Measurements from ENCODE around the gene P2RY8.

P2RY8 gene

DNA sequence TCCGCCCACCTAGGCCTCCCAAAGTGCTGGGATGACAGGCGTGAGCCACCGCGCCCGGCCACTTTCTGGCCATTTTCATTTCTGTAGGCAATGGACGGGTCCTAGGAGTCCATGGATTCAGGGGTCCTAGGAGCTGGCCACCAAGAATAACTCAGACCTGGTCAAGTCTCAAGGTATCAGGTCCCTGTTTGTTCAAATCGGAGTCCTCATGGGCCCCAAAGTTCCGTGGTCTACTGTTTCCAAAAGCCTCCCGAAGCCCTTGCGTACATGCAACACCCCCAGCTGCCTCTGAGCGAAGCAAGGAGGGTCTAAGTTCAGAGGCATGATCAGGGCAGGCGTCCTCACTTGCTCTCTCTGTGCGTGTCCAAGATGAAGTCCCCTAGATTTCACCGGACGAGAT lies 30.1 kb downstream of the P2RY8 start:
- no peak for TF ChIP-seq CREB1 (IDR thresholded peaks at IDR 0.05; ENCODE audit: low read depth)

DNA sequence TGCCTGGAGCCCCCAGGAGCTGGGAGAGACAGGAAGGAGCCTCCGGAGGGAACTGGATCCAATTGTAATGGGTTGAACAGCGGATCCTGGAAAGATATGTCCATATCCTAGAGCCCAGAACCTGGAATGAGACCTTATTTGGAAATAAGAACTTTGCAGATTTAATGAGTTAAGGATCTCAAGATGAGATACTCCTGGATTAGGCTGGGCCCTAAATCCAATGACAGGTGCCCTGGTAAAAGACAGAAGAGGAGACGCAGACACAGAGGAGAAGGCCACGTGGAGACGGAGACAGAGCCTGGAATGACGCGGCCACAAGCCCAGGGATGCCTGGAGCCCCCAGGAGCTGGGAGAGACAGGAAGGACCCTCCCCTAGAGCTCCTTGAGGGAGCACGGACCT lies 34.1 kb downstream of the P2RY8 start:
- no peak for TF ChIP-seq TAF1 (IDR thresholded peaks at IDR 0.05; ENCODE audit: low read depth)

DNA sequence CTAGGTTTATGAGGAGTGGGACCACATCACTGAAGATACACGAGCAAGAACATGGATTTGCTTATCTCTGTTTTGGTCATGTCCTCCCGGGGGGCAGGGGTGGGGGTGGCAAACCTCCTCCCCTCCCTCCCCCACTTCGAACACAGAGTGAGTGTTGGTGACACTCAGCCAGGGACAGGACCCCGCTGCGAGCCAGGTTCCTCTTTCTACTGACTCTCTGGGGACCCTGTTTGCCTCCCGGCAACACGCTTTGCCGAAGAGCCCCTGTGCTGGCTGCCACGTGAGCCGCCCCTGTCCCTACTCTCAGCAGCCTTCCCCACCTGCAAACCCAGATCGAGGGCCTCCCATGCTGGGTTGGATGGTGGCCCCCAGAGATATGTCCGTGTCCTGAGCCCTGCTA lies 34.7 kb downstream of the P2RY8 start:
- TF ChIP-seq TCF12 (IDR thresholded peaks at IDR 0.05; ENCODE audit: low read depth) = no peak

DNA sequence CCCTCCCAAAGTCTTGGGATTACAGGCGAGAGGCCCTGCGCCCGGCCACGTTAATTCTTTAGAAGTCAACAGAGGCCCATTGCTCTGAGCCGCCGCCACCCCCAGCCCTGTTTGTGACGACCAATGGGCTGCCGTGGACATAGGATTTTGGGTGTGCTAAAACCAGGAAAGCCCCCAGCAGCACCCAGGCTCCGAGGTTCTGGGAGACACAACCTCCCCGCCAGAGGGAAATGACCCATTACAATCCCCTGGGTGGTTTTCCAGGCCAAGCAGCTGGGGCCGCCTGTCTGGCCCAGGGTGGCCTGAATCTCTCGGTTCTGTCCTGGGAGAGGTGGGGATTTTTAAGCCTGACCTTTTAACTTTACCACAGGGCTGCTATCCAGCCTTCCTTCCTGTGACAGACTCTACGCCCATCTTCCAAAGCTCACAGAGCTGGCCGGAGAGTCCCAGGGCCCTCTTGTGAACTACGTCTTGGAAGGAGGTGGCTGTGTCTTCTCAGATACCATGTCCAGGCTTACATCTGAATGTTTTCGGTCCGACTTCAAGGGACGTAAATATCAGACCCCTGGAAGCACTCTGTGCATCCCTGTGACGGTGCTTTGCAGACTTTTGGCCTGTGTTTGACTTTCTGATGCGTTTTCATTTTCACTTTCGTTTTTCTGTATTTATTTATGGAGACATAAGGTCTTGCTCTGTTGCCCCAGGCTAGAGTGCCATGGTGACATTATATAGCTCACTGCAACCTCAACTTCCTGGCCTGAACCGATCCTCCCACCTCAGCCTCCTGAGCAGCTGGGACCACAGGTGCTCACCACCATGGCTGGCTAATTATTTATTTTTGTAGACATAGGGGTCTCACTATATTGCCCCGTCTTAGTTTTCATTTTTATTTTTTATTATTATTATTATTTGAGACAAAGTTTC lies 36.0 kb downstream of the P2RY8 start:
- TF ChIP-seq NFIC (IDR thresholded peaks at IDR 0.05) (no peak), YY1 (IDR thresholded peaks at IDR 0.05; ENCODE audit: low read depth) (no peak), TCF12 (IDR thresholded peaks at IDR 0.05; ENCODE audit: low read depth) (no peak), TEAD4 (IDR thresholded peaks at IDR 0.05) (no peak), RAD21 (IDR thresholded peaks at IDR 0.05; ENCODE audit: low read depth) (no peak)

DNA sequence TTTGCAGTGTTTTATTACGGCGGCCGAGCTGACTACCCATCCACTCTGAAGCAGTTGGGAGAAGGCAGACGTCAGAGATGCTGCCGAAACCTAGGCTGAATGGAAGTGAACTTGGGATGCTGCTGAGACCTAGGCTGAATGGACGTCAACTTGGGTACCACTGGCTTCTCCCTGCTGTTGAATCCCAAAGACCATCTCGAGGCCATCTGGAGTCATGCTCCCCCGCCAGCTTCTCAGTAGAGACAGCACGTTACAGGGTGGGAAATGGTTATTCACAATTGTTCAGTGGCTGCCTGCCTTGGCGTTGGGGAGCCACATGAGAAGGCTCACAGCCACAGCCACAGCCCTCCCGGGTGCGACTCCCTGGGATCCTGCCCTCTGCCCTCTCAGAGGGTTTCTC lies 40.9 kb downstream of the P2RY8 start:
- TF ChIP-seq, protein P1, sequence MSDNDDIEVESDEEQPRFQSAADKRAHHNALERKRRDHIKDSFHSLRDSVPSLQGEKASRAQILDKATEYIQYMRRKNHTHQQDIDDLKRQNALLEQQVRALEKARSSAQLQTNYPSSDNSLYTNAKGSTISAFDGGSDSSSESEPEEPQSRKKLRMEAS (IDR thresholded peaks at IDR 0.05) = no peak
- no peak for TF ChIP-seq FOXM1 (IDR thresholded peaks at IDR 0.05; ENCODE audit: borderline replicate concordance, low read depth)
- TF ChIP-seq RAD21 (IDR thresholded peaks at IDR 0.05; ENCODE audit: low read depth) = no peak
- no peak for TF ChIP-seq EGR1 (IDR thresholded peaks at IDR 0.05)
- no peak for TF ChIP-seq TAF1 (IDR thresholded peaks at IDR 0.05; ENCODE audit: low read depth)
- TF ChIP-seq, protein P2, sequence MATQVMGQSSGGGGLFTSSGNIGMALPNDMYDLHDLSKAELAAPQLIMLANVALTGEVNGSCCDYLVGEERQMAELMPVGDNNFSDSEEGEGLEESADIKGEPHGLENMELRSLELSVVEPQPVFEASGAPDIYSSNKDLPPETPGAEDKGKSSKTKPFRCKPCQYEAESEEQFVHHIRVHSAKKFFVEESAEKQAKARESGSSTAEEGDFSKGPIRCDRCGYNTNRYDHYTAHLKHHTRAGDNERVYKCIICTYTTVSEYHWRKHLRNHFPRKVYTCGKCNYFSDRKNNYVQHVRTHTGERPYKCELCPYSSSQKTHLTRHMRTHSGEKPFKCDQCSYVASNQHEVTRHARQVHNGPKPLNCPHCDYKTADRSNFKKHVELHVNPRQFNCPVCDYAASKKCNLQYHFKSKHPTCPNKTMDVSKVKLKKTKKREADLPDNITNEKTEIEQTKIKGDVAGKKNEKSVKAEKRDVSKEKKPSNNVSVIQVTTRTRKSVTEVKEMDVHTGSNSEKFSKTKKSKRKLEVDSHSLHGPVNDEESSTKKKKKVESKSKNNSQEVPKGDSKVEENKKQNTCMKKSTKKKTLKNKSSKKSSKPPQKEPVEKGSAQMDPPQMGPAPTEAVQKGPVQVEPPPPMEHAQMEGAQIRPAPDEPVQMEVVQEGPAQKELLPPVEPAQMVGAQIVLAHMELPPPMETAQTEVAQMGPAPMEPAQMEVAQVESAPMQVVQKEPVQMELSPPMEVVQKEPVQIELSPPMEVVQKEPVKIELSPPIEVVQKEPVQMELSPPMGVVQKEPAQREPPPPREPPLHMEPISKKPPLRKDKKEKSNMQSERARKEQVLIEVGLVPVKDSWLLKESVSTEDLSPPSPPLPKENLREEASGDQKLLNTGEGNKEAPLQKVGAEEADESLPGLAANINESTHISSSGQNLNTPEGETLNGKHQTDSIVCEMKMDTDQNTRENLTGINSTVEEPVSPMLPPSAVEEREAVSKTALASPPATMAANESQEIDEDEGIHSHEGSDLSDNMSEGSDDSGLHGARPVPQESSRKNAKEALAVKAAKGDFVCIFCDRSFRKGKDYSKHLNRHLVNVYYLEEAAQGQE (IDR thresholded peaks at IDR 0.05; ENCODE audit: low read depth) = no peak
- no peak for TF ChIP-seq CREB1 (IDR thresholded peaks at IDR 0.05; ENCODE audit: low read depth)
- TF ChIP-seq TEAD4 (IDR thresholded peaks at IDR 0.05) = no peak
- TF ChIP-seq CEBPB (IDR thresholded peaks at IDR 0.05) = no peak
- no peak for TF ChIP-seq YY1 (IDR thresholded peaks at IDR 0.05; ENCODE audit: low read depth)
- no peak for TF ChIP-seq ZBTB7A (IDR thresholded peaks at IDR 0.05; ENCODE audit: low read depth)

DNA sequence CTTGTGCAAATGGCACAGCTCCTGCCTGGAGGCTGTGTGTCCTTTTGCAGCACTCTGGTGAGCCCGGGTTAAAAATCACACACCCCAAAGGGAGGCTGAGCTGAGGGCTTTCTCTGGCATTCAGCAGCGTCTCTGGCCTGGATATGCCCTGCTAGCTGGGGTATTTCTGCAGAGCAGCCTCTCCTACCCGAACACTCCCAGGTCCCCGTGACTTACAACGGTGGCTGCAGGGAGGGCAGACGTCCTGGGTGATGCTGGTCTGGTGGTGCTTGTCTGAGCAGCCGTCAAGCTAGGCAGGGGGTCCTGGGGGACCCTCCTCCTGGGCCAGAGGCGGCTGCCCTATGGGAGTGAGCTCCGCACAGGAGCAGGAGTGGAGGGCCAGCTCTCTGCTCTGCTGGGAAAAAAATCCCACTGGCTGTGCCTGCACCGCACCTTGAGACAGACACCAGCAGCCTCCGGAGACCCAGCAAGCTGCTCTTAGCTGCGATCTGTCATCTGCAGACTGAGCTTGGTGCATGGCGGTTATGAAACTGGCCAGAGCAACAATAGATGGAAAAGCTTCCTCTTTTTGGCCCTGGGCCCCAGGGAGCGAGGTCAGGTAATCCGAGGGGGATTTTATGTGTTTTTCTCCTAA lies 43.0 kb downstream of the P2RY8 start:
- TF ChIP-seq, protein P1 (IDR thresholded peaks at IDR 0.05) = no peak
- no peak for TF ChIP-seq CREB1 (IDR thresholded peaks at IDR 0.05; ENCODE audit: low read depth)
- no peak for TF ChIP-seq FOXM1 (IDR thresholded peaks at IDR 0.05; ENCODE audit: borderline replicate concordance, low read depth)

DNA sequence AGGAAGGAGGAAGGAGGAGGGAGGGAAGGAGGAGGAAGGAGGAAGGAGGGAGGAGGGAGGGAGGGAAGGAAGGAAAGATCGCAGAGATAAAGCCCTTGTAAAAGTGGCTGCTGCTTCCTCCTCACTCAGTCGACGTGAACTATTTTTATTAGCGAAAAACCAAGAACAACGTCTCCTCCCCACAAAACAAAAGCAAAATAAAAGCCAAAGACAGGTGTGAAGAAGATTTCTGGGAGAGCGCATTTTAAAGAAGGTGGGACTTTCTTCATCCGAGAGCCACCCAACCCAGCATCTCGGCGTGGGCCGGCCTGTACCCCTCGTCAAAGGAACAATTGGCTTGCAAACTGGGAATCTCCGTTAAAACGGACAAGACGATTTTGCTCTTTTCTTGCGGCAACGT lies 43.6 kb downstream of the P2RY8 start:
- TF ChIP-seq TCF12 (IDR thresholded peaks at IDR 0.05; ENCODE audit: low read depth) = no peak
- TF ChIP-seq, protein P3, sequence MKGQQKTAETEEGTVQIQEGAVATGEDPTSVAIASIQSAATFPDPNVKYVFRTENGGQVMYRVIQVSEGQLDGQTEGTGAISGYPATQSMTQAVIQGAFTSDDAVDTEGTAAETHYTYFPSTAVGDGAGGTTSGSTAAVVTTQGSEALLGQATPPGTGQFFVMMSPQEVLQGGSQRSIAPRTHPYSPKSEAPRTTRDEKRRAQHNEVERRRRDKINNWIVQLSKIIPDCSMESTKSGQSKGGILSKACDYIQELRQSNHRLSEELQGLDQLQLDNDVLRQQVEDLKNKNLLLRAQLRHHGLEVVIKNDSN (IDR thresholded peaks at IDR 0.05) = no peak
- no peak for TF ChIP-seq RAD21 (IDR thresholded peaks at IDR 0.05; ENCODE audit: low read depth)
- no peak for TF ChIP-seq ZBTB7A (IDR thresholded peaks at IDR 0.05; ENCODE audit: low read depth)
- TF ChIP-seq CEBPB (IDR thresholded peaks at IDR 0.05) = no peak
- TF ChIP-seq, protein P2 (IDR thresholded peaks at IDR 0.05; ENCODE audit: low read depth) = no peak
- TF ChIP-seq TAF1 (IDR thresholded peaks at IDR 0.05; ENCODE audit: low read depth) = no peak
- TF ChIP-seq NFIC (IDR thresholded peaks at IDR 0.05) = no peak
- no peak for TF ChIP-seq CREB1 (IDR thresholded peaks at IDR 0.05; ENCODE audit: low read depth)
- no peak for TF ChIP-seq YY1 (IDR thresholded peaks at IDR 0.05; ENCODE audit: low read depth)

Data from Ishikawa (cell line).